Fibroblast of skin of scalp (primary cell): Measurements from ENCODE around the gene CDH23.
A peak's percentile ranks its signal among the peaks of the same experiment; 100 is the strongest.

ENCODE experiments used
- DNase-seq: peaks from one replicate; pipeline ENCODE4 v3.0.0-alpha.2; 2013

CDH23 gene

DNA sequence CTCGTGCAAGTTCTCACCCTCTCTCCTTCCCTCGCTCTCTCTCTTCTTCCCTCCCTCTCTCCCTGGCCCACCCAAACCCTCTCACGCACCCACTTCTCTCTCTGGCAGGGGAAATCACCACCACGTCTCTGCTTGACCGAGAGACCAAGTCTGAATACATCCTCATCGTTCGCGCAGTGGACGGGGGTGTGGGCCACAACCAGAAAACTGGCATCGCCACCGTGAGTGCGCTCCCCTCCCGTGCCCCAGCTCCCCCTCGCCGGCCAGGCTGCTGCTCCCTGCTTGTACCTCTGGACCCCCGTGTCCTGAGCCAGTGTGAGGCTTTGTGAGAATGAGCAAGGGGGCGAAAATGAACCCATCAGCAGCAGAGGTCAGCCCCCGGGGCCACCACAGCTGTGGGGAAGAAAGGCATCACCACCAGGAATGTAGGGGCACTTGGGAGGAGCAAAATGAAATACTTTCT is 297.4 kb downstream of the CDH23 start:
- DNase-seq = no peak

DNA sequence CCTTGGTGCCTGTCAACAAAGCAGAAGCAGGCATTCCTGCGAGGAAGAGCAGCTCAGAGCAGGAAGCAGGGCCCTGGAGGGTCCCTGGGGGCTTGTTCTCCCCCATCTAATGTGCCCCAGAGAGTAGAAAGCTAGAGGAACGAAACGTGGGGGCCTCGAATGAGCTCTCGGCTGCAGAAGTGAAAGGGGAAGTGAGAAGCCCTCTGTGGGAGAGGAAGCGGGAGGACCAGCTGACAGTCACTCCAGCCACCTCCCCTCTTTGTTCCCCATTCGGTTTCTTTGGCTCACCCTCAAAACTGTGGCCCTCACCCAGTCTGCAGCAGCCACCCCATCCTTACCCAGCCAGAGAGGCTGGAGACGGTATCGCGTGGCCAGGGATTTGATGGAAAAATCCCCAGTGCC is 297.8 kb downstream of the CDH23 start:
- DNase-seq = no peak

DNA sequence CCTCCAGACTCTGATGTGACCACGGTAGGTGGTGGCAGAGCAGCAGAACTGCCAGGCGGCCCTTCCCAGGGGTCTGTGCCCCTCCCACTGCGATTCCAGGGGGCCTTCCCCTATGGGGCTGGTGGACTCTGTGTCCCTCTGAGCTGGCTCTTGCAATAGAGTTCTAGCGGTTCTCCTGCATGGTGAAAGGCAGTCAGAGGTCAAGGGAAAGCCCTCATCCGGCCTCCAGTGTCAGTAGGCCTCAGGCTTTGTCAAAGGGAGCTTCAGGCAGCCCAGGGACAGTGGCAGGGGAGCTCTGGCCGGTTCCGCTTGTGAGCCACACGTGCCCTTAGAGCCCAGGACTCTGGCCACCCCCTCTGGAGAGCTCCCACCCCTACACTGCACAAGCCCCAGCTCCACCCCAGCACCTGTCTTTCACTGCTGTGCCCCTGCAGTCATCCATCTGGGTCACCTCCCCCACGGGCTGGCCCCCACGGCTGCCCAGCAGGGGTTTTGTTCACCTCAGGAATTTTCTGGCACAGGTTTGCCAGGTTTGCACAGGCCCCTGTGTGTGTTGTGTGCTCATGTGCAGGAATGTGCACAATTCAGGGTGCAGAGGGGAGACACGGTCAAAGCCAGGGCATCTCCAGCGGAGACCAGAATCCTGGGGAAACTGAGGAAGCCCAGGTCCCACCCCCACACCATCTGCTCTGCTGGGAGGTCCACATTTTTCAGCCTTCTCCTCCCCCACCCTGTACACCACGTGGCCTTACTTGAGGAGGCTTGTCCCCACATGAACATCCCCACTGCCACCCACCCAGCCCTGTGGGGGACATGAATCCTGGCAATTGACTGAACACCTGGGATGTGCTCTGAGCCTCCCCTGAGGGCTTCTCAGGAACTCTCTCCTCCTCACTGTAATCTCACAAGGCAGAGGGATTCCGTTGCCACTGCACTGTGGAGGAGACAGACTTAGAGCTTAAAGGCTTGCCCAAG is 299.1 kb downstream of the CDH23 start:
- no peak for DNase-seq

DNA sequence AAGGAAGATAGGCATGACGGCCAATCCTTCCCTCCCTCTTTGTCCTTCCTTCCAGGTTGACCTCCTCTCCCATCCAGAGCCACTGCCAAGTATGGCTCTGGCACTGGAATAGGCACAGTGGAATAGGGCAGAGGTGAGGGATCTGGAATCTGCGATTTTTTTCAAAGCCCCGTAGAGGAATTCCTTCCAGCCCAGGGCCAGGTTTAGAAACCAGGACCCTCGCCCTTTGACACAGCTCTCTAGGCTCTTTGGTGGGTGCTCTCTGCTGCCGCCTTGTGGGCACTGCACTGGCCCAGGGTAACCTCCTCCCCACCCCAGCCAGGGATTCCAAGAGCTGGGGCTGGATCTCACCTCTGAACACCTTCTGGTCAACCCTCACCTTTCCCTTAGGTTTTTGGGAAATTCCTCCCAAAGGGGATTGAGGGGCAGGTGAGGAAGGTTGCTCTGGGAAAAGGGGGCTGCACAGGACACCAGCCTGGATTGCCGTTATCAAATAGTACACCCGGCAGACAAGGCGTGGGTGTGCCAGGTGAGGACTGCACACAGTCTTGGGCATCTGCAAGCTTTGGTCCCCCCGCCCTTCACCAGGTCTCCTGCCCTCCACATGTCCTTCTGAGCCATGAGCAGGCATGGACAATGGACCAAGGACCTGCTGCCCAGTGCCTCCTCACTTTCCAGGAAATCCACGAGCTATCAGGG is 300.1 kb downstream of the CDH23 start:
- DNase-seq = peak; percentile 30

DNA sequence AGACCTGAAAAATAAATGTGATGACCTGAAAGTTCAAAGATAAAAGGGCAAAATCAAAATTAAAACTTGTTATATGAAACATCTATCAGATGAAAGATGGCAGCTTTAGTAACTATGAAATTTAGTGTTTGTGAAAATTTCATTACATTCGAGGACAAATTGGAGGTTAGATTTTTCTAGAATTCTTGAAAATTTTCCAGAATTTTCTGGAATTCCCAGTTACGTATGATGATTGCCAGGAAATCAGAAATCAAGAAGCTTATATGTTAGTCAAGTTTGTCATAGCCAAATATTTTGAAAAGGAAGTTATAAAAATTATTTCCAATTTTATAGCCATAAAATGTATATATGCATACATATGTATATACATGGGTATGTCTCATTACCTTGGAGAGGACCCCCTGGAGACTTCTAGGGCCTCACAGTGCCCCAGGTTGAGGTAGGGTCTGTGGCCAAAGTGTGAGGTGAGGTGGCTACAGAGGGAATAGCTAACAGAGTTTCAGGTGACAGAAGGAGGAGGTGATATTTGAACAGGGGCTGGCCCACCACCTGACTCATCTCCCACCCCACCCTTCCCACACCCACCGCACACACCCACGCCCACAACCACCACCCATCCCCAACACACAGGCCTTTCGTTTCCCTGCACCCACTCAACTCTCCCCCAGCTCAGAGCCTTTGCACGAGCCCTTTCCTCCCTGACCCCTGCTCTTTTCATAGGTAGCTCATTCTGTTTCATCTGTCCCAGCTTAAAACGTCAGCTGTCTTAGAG is 301.4 kb downstream of the CDH23 start:
- DNase-seq = no peak

DNA sequence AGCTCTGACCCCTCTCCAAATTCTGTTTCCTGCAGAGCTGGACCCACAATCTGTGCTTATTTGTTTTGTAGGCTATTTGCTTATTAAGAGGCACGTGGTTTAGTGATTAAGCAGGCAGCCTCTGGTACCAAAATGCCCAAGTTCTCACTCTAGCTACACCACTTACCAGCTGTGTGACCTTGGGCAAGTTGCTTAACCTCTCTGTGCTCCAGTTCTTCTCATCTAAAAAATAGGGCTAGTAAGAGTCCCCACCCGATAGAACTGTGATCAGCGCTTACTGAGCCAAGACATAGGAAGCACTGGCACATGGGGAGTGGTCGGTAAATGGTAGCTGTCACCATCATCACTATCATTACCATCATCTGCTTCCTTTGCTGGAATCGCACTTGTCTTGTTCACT is 302.0 kb downstream of the CDH23 start:
- no peak for DNase-seq

DNA sequence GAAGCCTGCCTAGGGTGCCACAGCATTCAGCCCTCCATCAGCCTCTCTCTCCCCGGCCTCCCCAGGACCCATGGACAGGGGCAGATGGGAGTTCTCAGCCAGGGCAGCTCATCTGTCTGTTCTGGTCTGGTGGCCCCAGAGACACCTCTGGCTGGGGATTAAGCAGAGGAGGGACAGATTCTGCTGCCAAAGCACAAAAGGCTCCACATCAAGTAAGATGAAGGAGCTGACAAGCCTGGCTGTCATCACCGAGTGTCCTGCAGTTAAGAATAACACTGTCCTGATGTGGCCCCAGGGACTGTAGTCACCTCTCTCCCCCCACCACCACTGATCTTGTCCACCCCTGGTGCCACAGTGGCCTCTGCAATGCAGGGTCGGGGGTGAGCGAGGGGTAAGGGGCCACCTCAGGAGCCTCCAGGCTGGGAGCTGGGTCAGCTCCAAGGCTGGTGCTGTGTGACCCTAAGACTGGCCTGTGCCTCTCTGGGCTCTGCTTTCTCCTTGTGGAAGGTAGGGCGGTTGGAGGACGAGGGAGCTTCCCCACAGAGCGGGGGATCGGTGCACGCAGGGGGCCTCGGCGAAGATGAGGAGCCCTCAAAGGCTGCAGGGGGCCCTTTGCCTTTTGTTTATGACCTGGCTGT is 304.1 kb downstream of the CDH23 start:
- no peak for DNase-seq

DNA sequence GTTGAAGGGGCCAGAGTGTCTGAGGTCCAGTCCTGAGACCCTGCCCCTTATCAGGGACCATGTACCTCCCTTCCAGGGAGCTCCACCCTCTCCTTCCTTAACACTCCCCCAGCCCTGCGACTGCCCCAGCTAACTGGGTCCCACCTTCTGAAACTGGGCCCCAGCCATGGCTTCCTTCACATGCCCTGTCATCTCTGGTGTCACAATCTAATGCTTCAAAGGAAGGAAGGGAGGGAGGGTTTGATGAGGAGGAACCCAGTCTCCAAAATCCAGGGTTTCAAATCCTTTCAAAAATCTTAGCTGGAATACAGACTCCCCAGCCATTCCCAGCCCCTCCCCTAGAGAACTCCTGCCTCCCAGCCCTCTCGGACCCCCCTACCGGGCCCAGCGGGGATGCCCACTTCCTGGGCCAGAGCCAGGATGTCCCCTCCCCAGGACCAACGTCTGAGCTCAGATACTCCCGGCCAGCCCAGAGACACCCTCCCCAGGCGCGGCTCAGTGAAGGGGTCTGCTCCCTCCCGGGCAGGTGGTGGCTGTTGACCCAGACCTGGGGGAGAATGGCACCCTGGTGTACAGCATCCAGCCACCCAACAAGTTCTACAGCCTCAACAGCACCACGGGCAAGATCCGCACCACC is 304.9 kb downstream of the CDH23 start:
- no peak for DNase-seq

DNA sequence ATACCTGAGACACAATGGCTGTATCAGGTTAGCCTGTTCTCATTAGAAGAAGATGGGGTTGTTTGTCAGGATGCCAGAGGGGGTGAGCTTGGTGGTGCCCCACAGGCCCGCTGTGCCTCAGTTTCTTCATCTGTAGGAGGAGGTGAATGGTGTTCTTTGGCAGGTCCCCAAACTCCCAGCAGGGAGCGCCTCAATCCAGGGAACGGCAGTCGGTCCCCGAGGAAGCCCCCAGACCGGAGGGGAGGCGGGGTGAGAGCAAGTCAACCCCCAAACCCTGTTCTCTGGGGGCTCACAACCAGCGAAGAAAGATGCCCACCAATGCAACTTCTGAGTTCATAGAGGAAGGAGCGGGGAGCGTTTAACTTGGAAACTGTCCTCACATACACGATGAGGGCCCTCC is 306.9 kb downstream of the CDH23 start:
- DNase-seq = no peak

DNA sequence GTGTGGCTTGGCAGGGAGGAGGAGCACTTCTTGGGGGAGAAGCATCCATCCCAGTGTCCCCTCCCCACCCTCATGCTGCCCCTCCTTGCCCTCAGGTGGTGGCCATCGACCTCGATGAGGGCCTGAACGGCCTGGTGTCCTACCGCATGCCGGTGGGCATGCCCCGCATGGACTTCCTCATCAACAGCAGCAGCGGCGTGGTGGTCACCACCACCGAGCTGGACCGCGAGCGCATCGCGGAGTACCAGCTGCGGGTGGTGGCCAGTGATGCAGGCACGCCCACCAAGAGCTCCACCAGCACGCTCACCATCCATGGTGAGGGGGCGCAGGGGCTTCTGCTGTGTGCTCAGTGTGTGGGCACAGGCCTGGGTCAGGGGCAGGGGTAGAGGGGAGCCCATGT is 308.1 kb downstream of the CDH23 start:
- DNase-seq = no peak

DNA sequence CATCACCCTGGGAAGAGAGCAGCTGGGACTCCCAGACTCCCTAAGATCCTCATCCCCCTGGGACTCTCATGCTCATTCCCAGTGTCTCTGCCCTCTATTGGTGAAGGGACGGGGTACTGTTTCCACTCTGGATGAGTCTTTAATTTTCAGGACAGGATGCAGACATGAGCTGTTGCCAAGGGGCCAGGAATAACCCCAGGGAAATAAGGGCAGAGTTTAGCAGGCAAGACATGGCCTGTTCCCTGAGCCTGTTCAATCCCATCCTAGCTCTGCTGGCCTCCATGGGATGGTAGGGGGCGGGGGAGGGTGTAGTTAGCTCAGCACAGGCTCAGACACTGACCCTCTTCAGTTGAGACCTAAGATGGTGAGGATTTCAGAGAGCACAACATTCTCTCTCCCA is 308.9 kb downstream of the CDH23 start:
- DNase-seq = no peak

DNA sequence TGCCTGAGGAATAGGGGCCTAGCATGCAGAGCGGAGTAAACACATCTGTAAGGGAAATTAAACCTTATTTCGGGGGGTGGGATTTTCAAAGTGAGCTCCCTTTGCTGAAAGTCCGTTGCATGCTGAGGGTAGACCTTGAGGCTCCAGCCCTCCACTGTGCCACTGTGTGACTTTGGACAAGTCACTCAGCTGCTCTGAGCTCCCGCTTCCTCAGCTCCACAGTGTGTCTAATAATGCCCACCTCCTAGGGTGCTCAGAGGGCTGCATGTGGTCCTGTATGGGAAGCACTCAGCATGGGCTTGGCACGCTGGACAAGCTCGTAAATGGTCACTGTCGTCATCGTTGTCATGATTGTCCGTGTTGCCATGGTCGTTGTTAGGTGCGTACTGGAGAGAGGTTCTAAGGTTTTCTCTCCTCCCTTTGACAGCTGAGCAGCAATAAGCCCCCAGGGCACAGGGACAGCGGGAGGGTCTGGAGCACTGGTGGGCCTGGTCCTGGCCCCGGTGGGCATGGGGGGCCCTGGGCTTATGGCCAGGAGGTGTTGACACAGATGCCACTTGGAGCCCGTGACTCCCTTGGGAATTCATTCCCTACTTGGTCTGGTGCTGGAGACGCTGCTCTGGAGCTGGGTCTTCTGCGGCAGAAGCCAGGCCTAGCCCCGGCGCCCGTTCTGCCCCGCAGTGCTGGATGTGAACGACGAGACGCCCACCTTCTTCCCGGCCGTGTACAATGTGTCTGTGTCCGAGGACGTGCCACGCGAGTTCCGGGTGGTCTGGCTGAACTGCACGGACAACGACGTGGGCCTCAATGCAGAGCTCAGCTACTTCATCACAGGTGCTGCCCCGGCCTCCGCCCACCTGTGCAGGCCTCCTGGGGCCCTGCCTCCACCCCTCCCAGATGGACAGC is 309.7 kb downstream of the CDH23 start:
- DNase-seq = no peak

DNA sequence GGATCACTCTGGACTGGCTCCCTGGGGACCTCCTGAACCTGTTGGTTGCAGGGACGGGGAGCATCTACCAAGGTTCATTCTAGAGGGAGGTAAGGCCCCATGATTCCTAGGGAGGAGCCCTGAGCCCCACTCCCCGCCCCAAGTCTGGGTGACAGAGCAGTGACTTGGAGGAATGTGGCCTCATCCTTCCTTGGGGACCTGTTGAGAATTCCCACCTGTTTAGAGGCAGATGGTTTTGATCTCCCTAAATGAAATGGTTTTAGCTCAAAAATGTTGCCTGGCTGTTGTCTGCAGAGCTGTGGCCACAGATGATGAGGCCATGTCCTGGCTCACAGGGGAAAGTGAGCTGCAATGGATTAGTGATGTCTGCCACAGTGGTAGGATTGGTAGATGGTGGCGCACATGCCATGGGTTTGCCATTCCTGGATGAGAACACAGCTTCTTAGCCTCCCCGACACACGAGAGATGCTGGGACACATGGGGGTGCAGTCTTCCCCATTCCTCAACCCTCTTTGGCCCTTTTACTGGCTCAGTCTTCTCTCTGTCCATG is 310.6 kb downstream of the CDH23 start:
- no peak for DNase-seq

DNA sequence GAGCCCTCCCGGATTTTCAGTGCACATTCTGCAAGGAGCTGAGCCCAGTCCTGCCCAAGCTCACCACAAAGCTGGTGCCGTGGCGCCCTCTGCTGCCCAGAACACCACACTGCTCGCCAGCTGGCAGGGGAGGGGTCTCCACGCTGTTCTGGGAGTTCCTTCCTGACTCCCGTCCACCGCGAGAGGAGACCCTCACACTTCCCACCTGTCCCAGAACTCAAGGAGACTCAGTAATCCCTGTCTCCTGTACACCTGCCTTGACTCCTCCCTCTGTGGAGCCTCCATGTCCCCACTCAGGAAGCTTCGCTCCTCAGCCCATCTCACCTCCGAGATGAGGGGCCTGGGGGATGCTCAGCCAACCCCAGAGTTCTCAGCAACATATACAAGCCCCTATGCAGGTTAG is 311.6 kb downstream of the CDH23 start:
- DNase-seq = peak; percentile 15

DNA sequence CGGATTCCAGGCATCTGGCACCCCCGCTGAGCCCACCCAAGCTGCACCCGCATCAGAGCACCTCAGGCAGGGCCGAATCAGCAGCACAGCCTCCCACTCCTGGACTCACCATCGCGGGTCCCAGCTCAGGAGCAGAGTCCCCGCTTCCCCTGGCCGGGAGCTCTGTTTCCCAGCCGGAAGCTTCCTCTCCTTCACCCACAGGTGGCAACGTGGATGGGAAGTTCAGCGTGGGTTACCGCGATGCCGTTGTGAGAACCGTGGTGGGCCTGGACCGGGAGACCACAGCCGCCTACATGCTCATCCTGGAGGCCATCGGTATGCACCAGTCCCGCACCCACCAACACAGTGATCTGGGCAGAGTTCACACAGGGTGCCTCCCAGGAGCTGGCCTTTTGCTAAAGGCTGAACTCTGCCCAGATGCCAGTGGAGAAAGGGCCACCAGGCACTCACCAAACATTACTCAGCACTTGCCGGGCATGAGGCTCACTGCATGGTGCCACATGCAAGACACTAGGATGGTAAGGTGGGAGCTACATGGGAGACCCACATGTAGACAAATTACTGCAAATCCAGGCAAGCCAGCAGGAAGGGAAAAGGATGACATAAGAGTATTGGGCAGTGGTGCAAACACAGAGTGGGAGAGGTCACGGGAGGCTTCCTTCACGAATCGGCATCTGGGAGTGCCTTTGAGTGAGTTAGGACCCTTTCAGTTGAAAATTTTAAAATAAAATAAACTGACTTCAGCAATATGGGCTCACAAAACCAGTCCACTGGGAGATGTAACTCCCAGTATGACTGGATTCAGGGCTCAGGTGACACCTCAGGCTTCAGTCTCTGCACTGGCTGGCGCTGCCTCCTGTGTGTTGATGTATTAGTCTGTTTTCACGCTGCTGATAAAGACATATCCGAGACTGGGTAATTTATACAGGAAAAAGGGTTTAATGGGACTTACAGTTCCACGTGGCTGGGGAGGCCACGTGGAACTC is 312.5 kb downstream of the CDH23 start:
- no peak for DNase-seq

DNA sequence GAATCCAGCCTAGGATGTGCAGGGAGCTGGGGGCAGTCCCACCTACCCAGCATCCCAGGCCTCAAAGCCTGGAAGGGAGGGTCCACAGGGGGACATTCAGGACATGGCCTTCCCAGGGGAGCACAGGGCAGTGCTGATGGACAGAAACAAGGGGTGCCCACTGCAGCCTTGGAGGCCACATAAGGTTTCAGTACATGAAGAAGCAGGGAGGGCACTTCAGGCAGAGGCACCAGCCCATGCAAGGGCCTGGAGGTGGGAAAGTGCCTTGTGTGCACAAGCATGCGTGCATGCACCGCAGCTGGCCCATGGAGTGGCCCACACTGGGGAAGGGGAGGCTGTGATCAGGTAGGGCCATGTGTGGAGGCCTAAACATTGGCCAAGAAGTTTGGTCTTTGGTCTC is 313.8 kb downstream of the CDH23 start:
- DNase-seq = no peak

DNA sequence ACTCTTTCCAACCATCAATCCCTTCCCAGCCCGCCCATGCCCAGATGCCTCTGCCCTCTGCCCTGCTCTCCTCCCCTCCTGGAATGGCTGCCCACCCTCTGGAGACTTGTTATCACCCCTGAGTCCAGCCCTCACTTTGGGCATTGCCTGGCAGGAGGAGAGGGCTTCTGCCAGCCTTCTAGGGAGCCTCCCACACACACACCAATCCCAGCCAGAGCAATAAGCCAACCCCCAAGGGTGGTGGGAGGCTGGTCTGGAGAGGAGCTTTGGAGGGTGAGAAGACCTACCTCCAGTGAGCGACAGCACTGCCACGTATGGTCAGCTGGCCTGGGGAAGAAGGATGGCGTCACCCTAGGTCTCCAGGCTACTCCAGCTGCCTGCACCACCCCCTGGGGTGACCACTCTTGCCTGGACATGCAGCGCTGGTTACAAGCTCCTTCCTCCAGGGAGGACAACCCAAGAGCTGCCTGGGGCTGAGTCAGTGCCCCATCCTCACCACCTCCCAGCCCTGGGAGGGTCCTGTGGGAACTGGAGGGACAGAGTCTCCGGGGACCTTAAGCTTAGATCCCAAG is 314.4 kb downstream of the CDH23 start:
- no peak for DNase-seq

DNA sequence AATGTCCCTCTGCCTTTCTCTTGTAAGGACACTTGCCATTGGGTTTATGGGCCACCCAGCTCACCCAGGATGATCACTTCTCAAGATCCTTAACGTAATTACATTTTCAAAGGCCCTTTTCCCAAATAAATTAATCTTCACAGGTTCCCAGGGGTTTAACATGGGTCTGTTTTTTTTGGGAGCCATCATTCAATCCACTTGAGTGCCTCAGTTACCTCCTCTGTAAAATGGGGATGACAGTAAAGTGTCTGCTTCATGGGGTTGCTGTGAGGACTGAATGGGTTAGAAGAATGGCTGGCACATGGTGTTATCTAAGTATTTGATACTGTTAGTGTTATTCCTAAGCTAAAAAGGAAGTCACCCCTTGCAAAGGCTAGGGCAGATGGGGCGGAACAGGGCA is 315.4 kb downstream of the CDH23 start:
- no peak for DNase-seq

DNA sequence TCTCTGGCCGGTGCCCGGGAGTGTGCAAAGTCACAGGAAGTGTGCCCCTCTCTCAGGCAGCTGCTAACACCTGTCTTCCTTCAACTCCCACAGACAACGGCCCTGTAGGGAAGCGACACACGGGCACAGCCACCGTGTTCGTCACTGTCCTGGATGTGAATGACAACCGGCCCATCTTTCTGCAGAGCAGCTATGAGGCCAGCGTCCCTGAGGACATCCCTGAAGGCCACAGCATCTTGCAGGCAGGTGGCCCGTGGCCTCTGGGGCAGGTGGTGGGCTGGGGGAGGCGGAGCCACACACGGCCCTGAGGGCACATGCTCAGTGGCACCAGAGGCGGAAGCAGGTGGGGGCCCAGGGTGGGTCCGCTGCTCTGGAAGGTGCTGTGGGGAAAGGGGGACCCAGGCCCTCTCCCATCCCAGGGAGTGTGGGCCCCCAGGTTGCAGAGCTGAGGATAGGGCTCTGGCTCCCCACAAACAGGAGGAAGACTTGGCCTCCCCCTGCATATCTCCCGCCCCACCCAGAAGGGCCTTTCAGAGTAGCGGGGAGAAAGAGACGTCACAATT is 315.9 kb downstream of the CDH23 start:
- no peak for DNase-seq
